HG03103 (cell line): ENCODE measurements around the gene GLRA3.
"Not testable (repeated sequence)": the region's sequence is repeated elsewhere in the genome, so short reads cannot be mapped to it uniquely, and the experiment has no call there.

Experiments used
- ATAC-seq: cut with Tn5 transposase; IDR thresholded peaks from one replicate; pipeline ENCODE4 v1.9.1; 2021; ENCODE audit warnings: low read depth; ENCODE audit not compliant: unreplicated experiment

Gene GLRA3

DNA sequence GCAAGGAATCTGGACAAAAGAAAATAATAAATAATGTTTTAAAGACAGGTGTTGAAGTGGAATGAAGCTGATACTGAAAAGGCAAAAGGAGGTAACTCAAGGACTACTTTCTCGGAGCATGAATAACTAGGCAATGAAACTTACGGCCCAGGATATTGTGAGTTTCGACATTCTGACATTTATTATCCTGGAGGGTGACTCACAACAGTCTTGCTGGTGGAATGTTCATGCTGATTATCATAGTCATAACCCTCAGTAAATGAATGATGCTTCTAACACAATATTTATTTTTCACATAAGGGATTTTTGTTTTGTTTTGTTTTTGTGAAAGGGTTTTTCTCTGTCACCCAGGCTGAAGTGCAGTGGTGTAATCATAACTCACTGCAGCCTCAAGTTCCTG lies 159.8 kb downstream of the GLRA3 start:
- no peak for ATAC-seq

DNA sequence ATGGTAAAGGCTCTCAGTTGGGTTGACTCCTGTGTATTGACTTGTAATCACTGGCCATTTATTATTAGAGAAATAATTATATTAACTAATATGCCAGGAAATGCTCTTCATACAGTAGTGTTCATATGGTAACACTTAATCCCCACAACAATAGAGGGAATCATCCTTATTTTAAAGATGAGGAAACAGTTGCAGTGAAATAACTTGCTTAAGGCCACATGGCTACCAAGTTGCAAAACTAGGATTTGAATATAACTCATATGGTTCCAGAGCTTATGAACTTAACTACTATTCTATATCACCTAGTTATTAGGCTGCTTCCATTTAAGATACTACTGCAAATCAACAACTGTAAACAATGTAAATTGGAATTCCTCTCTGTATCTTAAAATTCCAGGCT lies 163.2 kb downstream of the GLRA3 start:
- no peak for ATAC-seq

- ATAC-seq = no peak
Measured at GRCh38 chr4:174663216-174663615, 165.8 kb downstream of the GLRA3 start.

- no peak for ATAC-seq
Measured at GRCh38 chr4:174658246-174658645, 170.8 kb downstream of the GLRA3 start.

DNA sequence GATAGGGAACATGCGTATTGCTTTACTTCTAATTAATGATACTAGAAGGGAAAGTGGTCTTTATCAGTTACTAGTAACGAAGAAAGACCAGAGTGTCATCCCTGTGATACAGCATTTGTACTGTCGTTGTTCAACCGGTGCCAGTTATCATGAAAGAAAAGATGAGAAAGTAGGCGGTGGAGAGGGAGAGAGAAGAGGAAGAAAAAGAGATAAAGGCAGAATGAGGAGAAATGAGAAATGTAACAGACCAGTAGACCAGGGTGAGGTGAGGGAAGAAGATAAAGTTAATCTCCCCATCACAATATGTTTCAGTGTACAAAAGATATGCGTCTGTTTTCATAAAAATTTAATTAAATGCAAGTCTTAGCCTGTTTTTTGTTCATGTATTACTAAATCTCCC lies 171.6 kb downstream of the GLRA3 start:
- no peak for ATAC-seq

GRCh38 chr4:174654634-174655033 lies 174.4 kb downstream of the GLRA3 start:
- ATAC-seq = no peak

DNA sequence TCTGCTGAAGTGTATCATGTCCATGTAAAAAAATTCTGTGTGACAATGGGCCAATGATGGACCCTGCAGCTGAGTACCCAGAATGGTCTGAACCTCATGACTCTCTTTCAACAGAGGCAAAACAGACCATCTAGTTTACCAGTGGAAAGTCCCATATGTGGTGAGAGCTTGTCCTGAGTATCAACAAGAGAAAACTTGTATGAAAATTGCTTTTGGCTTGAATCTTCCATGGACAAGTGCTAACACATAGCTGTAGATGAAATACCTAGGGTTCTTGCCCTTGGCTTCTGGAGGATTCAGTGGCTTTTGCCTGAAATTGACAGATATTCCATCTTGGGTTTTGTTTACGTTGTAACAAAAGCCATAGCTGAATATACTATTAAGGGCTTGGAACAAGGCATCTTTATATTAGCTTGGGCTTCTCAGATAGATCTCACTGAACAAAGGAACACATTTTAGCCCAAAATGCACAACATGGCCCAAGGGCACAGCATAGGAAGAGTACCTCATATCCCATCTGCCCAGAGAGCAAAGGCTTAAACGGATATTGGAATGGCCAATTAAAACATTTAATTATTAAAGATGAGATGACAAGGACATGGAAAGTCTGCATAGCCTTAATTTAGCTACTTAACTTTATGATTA lies 178.2 kb downstream of the GLRA3 start:
- ATAC-seq = no peak

DNA sequence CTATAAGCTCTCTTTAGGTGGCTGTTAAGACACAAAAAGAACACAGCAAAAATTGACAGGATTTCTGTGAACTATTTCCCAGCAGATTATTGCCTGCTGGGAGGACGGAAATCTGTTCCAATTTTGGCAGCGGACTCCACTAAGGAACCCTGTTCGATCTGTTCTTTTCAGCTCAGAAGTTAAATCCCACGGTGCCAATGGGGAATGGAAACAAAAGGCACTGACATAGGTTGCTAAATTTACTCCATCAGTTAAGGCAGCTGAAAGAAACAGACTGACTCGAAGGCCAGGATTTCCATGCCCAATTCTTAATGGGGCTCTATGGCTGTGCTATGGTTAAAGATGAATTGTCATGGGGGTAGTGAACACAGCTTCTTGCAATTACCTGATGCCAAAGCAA lies 180.2 kb downstream of the GLRA3 start:
- no peak for ATAC-seq

- ATAC-seq = no peak
Measured at GRCh38 chr4:174646326-174646725, 182.7 kb downstream of the GLRA3 start.

DNA sequence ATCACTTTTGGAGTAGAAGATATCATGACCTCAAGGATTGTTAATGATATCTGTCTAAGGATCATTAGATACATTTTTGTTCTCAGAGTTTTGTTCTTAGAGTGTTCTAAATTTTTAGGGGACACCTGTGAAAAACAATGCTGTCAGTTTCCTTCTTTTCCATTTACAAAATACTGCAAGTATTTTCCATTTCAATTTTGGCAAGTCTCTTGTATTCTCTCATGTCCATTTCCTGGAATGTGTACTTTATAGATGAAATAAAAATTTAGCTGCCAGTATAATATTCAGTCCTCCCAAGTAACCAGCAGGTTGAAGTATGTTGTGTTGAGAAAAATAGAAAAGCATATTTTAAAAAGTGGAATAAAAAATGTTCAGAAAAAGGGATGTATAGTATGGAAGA lies 188.9 kb downstream of the GLRA3 start:
- no peak for ATAC-seq

DNA sequence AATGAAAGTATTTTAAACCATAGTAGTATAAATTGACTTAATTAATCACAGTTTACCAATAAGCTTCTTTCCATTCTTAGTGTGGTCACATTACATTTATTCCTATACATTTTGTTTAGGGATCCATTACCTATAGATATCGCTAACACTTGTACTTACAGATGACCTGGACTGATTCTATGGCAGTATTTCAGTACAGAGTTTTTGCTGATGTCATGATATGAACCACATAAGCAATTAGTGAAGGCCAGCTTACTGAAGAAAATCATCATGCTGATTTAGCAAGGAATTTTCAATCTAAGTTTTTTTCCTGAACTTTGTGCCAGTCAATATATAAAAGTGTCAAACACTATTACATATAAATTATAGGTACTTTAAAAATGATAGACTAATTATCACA lies 193.3 kb downstream of the GLRA3 start:
- no peak for ATAC-seq

- no peak for ATAC-seq
Measured at GRCh38 chr4:174633399-174633798, 195.6 kb downstream of the GLRA3 start.

GRCh38 chr4:174631901-174632758 lies 196.9 kb downstream of the GLRA3 start:
- ATAC-seq = peak; percentile 67

- not testable (repeated sequence) for ATAC-seq
Measured at GRCh38 chr4:174629907-174630450, 199.1 kb downstream of the GLRA3 start.

- no peak for ATAC-seq
Measured at GRCh38 chr4:174629265-174629664, 199.8 kb downstream of the GLRA3 start.

DNA sequence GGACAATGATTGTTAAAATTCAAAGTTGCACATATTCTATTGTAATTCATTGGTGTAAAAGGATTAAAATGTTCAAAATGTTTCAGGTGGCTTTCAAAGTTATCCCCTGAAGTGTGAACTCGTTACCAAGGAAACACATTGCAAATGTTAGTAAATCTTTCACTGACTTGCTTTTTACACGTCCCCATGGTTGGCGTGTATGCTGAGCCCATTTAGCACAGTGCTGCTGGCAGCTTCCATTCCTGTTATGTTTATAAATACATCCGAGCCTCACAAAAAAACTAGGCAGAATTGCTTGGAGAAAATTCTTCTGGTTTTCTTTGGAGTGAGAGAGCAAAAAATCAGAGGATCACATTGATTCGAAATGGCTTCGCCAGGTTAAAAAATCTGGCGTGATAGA lies 200.9 kb downstream of the GLRA3 start:
- ATAC-seq = no peak

- ATAC-seq = no peak
Measured at GRCh38 chr4:174627473-174627872, 201.6 kb downstream of the GLRA3 start.

- ATAC-seq = no peak
Measured at GRCh38 chr4:174626342-174627008, 202.6 kb downstream of the GLRA3 start.

DNA sequence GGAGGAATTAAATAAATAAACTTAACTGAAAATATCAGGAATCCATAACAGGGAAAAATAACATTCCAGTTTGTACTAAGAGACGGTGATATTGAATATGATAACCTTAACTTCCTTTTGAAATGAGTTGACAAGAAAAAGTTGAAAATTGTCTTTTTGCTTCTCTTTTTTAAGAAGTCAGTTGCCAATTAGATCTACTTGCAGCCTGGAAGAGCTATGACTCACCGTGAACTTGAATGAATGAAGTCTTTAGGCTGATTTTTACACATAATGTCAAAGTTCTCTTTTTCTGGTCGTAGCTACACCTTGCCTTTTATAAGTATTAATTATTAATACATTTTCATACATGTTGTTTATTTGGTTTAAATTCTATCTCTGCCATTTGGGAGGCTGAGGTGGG lies 212.4 kb downstream of the GLRA3 start:
- no peak for ATAC-seq

DNA sequence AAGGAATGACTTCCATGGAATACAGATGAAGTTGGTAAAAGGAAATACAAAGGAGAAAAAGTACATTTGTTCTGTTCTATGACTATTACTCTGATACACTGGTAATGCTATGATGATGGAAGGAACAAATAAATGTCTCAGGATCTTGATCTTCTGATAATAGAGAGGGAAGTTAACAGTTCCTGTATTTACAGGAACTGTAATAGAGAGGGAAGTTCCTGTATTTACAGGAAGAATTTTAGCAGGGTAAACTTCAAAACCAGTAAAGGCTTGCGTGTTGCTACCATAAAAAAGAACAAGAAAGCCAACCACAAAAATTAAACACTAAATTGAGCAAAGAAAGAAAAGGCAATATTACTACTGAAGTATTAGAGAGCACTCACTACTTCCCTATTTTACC lies 215.1 kb downstream of the GLRA3 start:
- ATAC-seq = no peak

DNA sequence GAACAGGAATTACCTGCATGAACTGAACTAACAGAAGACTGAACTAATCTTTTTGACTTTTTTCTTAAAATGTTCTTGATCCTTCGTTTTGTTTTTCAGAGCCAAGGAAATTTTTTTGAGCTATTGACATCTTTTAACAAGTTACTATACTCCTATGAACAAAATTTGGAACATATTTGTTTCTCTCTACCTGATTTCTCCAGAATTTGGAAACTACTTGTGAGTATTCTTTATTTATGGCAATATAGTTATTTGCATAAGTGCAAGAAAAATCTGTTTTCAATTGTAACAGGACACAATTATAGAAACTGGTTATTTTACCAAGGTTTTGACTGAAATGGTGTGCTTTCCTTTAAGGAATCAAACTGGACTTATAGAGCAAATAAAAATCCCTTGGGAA lies 217.3 kb downstream of the GLRA3 start:
- ATAC-seq = no peak
